Astrocyte (in vitro differentiated cells and primary cell): Measurements from ENCODE around the gene GLYR1. TPM values are rescaled to one million over a fixed set of nuclear protein-coding genes. Genes with fewer than 3 reads are reported as not detected.

ENCODE experiments used
- DNase-seq: peaks from one replicate; pipeline ENCODE4 v3.0.0-alpha.2; 2010; ENCODE audit warnings: low read depth
- FAIRE-seq: peaks from 2 replicates; lab custom pipeline; 2011; peaks lifted over from hg19 to GRCh38; lab: Jason Lieb, UNC
- H2AFZ ChIP-seq: 2 replicates; pipeline ENCODE4 v1.6.0; 2012; ENCODE audit warnings: low read depth, low read length, inconsistent platforms
- H3K27ac ChIP-seq: 2 replicates; pipeline ENCODE4 v1.5.1; 2011; ENCODE audit warnings: low read depth, low read length, inconsistent platforms
- H3K27me3 ChIP-seq: 2 replicates; pipeline ENCODE4 v1.6.0; 2011; ENCODE audit warnings: low read length, inconsistent platforms; ENCODE audit not compliant: insufficient read depth
- H3K36me3 ChIP-seq: 2 replicates; pipeline ENCODE4 v1.5.1; 2011; ENCODE audit warnings: low read length, inconsistent platforms; ENCODE audit not compliant: insufficient read depth
- H3K4me1 ChIP-seq: 2 replicates; pipeline ENCODE4 v1.5.1; 2011; ENCODE audit warnings: low read length, inconsistent platforms; ENCODE audit not compliant: insufficient read depth
- H3K4me2 ChIP-seq: 2 replicates; pipeline ENCODE4 v1.6.0; 2012; ENCODE audit warnings: low read length, inconsistent platforms
- H3K4me3 ChIP-seq: 2 replicates; pipeline ENCODE4 v1.5.1; 2011; ENCODE audit warnings: low read depth, mild to moderate bottlenecking, low read length, inconsistent platforms; ENCODE audit not compliant: insufficient read depth
- H3K79me2 ChIP-seq: 2 replicates; pipeline ENCODE4 v1.6.0; 2012; ENCODE audit warnings: mild to moderate bottlenecking, low read length, inconsistent platforms; ENCODE audit not compliant: insufficient read depth
- H3K9ac ChIP-seq: 2 replicates; pipeline ENCODE4 v1.6.0; 2012; ENCODE audit warnings: mild to moderate bottlenecking, low read length, inconsistent platforms
- H3K9me3 ChIP-seq: 2 replicates; pipeline ENCODE4 v1.5.1; 2012; ENCODE audit warnings: low read depth, mild to moderate bottlenecking, low read length, inconsistent platforms; ENCODE audit not compliant: insufficient read depth
- H4K20me1 ChIP-seq: 2 replicates; pipeline ENCODE4 v1.6.0; 2012; ENCODE audit warnings: low read length, inconsistent platforms; ENCODE audit not compliant: insufficient read depth
- H3K27ac Mint-ChIP-seq: one replicate; pipeline ENCODE4 v1.8.0; 2021; ENCODE audit warnings: mild to moderate bottlenecking, mixed read lengths; ENCODE audit not compliant: unreplicated experiment
- H3K27me3 Mint-ChIP-seq: one replicate; pipeline ENCODE4 v1.8.0; 2021; ENCODE audit warnings: low read depth, mixed read lengths; ENCODE audit not compliant: unreplicated experiment
- H3K36me3 Mint-ChIP-seq: one replicate; pipeline ENCODE4 v1.8.0; 2021; ENCODE audit warnings: low read depth, mixed read lengths; ENCODE audit not compliant: unreplicated experiment
- H3K4me1 Mint-ChIP-seq: one replicate; pipeline ENCODE4 v1.8.0; 2021; ENCODE audit warnings: low read depth, mixed read lengths; ENCODE audit not compliant: unreplicated experiment
- H3K4me3 Mint-ChIP-seq: one replicate; pipeline ENCODE4 v1.8.0; 2021; ENCODE audit warnings: mild to moderate bottlenecking, moderate library complexity, mixed read lengths; ENCODE audit not compliant: unreplicated experiment
- H3K9me3 Mint-ChIP-seq: one replicate; pipeline ENCODE4 v1.8.0; 2021; ENCODE audit warnings: mild to moderate bottlenecking, mixed read lengths; ENCODE audit not compliant: unreplicated experiment
- CTCF ChIP-seq: IDR thresholded peaks from 2 replicates; pipeline ENCODE4 v1.5.1; 2011; ENCODE audit warnings: low read depth, mild to moderate bottlenecking, inconsistent platforms, low read length, moderate library complexity; ENCODE audit not compliant: insufficient read depth
- EZH2 ChIP-seq: IDR thresholded peaks from 2 replicates; pipeline ENCODE4 v1.6.1; 2012; ENCODE audit warnings: mild to moderate bottlenecking, low read length, inconsistent platforms; ENCODE audit not compliant: insufficient read depth
- total RNA-seq: library from RNA; stranded (reverse); gene quantifications from 2 replicates; pipeline ENCODE4 v1.2.1, GENCODE V29; 2021

GLYR1 gene
- total RNA-seq, 1 donor from 2014 or later, result 77.8 TPM

DNA sequence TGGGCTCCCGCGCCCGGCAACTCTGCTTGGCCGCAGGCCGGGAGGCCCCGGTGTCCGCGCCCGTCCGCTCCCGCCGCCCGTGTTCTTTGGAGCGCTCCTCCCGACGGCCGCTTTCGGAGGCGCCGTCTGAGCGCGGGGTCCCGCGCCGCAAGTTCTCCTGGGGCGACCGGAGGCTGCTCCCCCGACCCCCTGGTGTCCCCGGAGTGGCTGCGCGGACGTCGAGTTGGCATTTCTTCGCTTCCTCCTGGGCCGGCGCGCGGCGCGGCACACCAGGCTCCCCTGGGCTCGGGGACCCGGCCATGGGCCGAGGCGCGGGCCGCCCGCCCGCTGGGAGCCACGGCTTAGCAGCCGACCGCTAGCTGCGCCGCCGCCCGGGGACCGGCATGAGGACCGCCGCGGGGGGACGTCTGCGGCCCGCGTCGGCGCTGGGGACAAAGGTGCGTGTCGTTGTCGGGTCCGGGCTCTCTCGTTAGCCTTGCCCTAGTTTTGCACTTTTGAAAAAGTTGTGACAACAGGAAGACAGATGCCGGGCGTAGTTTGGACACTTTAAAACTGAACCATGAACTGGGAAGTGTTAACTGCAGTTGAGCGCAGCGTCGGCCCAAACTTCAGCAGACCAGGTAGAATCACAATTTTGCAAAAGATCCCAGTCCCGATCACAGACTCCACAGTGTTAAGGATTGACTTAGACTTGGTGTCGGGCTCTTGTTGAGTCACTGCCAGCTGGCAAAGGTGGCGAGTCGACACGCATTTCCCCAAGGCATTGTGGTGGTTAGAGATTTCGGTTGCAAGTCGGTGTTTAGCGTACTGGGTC is 893 bp upstream of the GLYR1 start:
- peak overlapping the region; percentile 87 for H3K27ac ChIP-seq
- H4K20me1 ChIP-seq, result peaks cover 82% of the 10 kb centered on the region
- Mint-ChIP-seq H3K9me3 (no peaks in the 10 kb centered on the region), H3K27me3 (no peaks in the 10 kb centered on the region), H3K36me3 (peaks cover 1% of the 10 kb centered on the region), H3K27ac (peak overlapping the region; percentile 85), H3K4me3 (peak overlapping the region; percentile 90), H3K4me1 (peaks cover 34% of the 10 kb centered on the region)
- peak overlapping the region; percentile 94 for H3K9ac ChIP-seq
- no peak for FAIRE-seq
- H3K4me3 ChIP-seq, result peak overlapping the region; percentile 84
- H3K4me1 ChIP-seq, result peaks cover 31% of the 10 kb centered on the region
- peaks cover 22% of the 10 kb centered on the region for H3K36me3 ChIP-seq
- peaks cover 95% of the 10 kb centered on the region for H3K79me2 ChIP-seq
- no peak for TF ChIP-seq CTCF
- no peak for TF ChIP-seq EZH2
- no peaks in the 10 kb centered on the region for H3K9me3 ChIP-seq
- DNase-seq, result peak; percentile 51
- peak overlapping the region; percentile 58 for H2AFZ ChIP-seq
- H3K4me2 ChIP-seq, result peak overlapping the region; percentile 94
- no peaks in the 10 kb centered on the region for H3K27me3 ChIP-seq

DNA sequence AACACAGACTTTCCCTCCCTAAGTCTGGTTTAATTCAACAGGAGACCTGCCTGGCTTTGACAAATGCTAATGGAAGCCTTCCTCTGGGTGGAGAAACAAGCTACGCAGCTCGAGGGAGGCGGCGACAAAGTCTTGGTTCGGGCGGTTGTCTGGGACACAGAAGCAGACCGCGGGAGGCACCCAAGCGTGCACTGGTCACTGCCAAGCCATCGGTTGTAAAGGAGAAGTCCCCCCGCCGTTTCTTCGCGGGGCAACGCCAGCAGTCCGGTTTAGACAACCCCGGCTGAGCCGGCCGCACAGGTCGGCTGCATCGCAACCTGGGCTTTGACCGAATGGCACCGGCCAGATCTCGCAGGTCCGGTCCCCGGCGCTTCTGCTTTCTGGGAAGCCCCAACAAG is 586 bp downstream of the GLYR1 start:
- H3K4me3 Mint-ChIP-seq, result peak overlapping the region; percentile 81
- peaks cover 23% of the 10 kb centered on the region for H3K4me1 Mint-ChIP-seq
- no peaks in the 10 kb centered on the region for H3K9me3 Mint-ChIP-seq
- Histone ChIP-seq H3K9ac (peak overlapping the region; percentile 94), H3K9me3 (no peaks in the 10 kb centered on the region), H3K4me2 (peak overlapping the region; percentile 94), H3K79me2 (peaks cover 83% of the 10 kb centered on the region), H3K36me3 (peaks cover 26% of the 10 kb centered on the region), H4K20me1 (peaks cover 76% of the 10 kb centered on the region), H3K4me1 (peaks cover 20% of the 10 kb centered on the region), H2AFZ (peak overlapping the region; percentile 43), H3K27ac (peak overlapping the region; percentile 87), H3K27me3 (no peaks in the 10 kb centered on the region), H3K4me3 (peak overlapping the region; percentile 84)
- H3K36me3 Mint-ChIP-seq, result no peaks in the 10 kb centered on the region
- no peak for TF ChIP-seq EZH2
- TF ChIP-seq CTCF, result no peak
- H3K27me3 Mint-ChIP-seq, result no peaks in the 10 kb centered on the region
- no peak for FAIRE-seq
- H3K27ac Mint-ChIP-seq, result peak overlapping the region; percentile 11
- peak; percentile 60 for DNase-seq

DNA sequence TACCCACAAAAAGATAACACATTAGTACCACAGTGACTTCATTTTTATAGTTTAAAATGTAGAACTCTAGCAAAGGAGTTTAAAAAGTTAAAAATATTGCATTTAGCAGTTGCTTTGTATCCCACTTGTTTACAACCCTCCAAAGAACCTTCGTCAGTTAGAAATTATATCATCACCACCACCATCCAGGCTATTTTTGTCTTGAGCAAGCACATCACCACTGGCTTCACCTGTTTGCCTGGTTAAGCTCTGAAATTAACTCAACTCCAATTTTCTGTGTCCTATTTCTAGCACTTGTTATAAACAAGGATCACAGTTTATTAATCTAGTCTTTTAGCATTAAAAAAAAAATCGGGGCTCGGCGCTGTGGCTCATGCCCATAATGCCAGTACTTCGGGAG is 6.1 kb downstream of the GLYR1 start:
- H3K27me3 Mint-ChIP-seq, result no peaks in the 10 kb centered on the region
- peaks cover 8% of the 10 kb centered on the region for H3K36me3 Mint-ChIP-seq
- FAIRE-seq, result no peak
- peaks cover 7% of the 10 kb centered on the region for H3K4me1 ChIP-seq
- no peak overlapping the region for H3K4me2 ChIP-seq
- H3K9me3 ChIP-seq, result no peaks in the 10 kb centered on the region
- peaks cover 9% of the 10 kb centered on the region for H3K4me1 Mint-ChIP-seq
- H3K9me3 Mint-ChIP-seq, result no peaks in the 10 kb centered on the region
- H3K79me2 ChIP-seq, result peaks cover 38% of the 10 kb centered on the region
- TF ChIP-seq CTCF, result no peak
- TF ChIP-seq EZH2, result no peak
- H3K27ac ChIP-seq, result no peak overlapping the region
- peaks cover 64% of the 10 kb centered on the region for H4K20me1 ChIP-seq
- H3K36me3 ChIP-seq, result peaks cover 53% of the 10 kb centered on the region
- H3K4me3 ChIP-seq, result no peak overlapping the region
- H3K27ac Mint-ChIP-seq, result no peak overlapping the region
- DNase-seq, result no peak
- no peaks in the 10 kb centered on the region for H3K27me3 ChIP-seq
- no peak overlapping the region for H3K4me3 Mint-ChIP-seq
- H2AFZ ChIP-seq, result no peak overlapping the region
- no peak overlapping the region for H3K9ac ChIP-seq
